GM12874 (cell line): Measurements from ENCODE around the gene NKAIN2.

Source experiments
- TF ChIP-seq, protein P1 (sequence below): IDR thresholded peaks from 2 replicates; pipeline ENCODE4 v1.5.1; 2011; ENCODE audit warnings: low read depth, mild to moderate bottlenecking, control low read depth, low read length, moderate library complexity; ENCODE audit not compliant: insufficient read depth

Gene NKAIN2

GRCh38 chr6:124297507-124297906 lies 493.8 kb downstream of the NKAIN2 start:
- TF ChIP-seq, protein P1, sequence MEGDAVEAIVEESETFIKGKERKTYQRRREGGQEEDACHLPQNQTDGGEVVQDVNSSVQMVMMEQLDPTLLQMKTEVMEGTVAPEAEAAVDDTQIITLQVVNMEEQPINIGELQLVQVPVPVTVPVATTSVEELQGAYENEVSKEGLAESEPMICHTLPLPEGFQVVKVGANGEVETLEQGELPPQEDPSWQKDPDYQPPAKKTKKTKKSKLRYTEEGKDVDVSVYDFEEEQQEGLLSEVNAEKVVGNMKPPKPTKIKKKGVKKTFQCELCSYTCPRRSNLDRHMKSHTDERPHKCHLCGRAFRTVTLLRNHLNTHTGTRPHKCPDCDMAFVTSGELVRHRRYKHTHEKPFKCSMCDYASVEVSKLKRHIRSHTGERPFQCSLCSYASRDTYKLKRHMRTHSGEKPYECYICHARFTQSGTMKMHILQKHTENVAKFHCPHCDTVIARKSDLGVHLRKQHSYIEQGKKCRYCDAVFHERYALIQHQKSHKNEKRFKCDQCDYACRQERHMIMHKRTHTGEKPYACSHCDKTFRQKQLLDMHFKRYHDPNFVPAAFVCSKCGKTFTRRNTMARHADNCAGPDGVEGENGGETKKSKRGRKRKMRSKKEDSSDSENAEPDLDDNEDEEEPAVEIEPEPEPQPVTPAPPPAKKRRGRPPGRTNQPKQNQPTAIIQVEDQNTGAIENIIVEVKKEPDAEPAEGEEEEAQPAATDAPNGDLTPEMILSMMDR: no peak

DNA sequence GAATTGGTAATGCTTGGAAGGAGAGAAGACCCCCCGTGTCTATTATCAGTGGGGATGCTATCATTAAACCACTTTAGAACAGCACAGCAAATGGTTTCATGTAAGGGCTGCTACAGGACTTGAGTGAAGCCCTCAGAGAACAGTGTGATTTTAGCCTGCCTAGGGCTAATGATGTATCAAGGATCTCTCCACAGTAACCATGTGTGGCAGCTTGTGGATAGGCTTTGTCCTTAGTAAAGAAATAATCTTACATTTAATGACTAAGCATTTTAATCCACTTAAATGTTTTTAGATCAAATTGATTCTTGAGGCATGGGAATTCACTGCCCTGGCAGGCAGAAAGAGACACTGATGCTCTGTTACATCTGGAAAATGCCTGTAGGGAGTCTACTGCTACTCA lies 495.1 kb downstream of the NKAIN2 start:
- TF ChIP-seq, protein P1: no peak

DNA sequence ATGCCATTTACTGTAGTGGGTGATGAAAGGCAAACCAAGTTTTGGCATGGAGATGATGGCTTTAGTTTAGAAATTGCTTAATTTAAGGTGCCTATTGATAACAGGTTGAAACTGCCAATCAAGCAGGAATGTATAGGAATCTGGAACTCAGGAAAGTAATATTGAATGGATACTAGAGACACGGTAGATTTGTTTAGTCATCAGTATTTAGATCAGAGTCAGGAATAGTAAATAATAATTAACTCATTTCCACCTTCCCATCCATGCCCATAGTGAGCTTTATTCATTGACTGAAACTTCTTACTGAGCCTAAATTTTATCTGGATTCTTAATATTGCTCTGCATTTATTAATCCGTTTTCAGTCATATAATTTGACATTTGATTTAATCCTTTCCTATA lies 500.3 kb downstream of the NKAIN2 start:
- TF ChIP-seq, protein P1: no peak

DNA sequence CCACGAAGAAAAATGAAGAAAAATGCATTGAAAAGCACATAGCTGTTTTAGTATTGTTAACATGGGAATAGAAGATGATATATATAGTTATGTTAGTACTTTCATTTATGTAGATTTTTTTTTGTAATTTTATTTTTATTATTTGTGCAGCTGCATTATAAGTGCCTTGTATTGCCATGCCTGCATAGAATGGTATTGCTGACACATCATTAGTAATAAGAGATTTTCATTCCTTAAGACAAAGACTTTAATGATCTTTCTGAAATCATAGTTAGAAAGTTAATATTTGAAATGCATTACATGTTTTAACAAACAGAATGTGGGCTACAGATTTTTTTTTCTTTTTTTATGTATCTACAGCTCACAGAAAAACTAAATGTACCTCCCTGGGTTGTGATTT lies 506.5 kb downstream of the NKAIN2 start:
- TF ChIP-seq, protein P1: no peak

DNA sequence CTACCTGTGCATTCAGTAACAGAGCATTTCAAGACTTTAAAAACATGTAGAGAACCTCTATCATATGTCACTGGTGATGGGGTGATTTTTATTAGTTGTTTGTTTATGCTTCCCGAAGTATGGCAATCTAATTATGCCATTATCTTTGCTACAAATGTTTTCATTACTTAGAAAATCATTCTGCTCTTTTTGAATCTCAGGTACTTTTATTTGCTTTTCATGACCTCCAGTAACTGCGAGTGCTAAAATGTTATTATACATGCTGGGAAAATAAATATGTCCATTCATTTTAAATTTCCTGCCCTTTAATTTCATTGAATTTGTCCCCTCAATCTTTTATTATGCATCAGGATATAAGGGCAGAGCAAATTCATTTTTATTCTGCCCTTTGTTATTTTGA lies 515.7 kb downstream of the NKAIN2 start:
- TF ChIP-seq, protein P1: no peak

DNA sequence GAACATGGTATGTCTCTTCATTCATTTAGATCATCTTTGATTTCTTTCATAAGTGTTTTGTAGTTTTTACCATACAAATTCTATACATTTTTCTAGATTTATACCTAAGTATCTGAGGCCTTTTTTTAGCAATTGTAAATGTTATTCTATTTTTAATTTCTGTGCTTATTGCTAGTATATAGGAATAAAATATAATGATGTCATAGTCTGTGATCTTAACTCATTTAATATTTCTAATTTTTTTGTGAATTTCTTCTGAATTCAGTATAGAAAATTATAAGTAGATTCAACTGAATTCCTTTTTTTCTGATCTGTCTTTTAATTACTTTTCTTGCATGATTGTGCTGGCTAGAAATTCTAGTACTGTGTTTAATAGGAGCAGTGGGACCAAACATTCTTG lies 520.6 kb downstream of the NKAIN2 start:
- TF ChIP-seq, protein P1: no peak

GRCh38 chr6:124330197-124330596 lies 526.5 kb downstream of the NKAIN2 start:
- TF ChIP-seq, protein P1: no peak

DNA sequence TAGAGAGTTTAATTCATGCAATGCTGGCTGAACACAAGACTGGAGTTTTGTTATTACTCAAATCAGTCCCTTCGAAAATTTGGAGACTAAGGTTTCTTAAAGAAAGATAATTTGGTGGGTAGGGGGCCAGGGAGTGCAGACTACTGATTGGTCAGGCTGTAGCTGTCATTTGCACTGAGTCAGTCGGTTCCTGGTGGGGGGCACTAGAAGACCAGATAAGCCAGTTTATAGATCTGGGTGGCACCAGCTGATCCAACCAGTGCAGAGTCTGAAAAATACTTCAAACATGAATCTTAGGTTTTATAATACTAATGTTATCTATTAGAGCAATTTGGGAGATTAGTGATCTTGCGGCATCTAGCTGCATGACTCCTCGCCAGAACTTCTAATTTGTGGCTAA lies 530.7 kb downstream of the NKAIN2 start:
- TF ChIP-seq, protein P1: no peak
